GM21717 (cell line): ENCODE results near the gene RUSF1.
"Not testable (repeated sequence)": the region's sequence is repeated elsewhere in the genome, so short reads cannot be mapped to it uniquely, and the experiment has no call there.

ENCODE experiments used
- ATAC-seq: cut with Tn5 transposase; IDR thresholded peaks from one replicate; pipeline ENCODE4 v1.9.1; 2021; ENCODE audit warnings: mild to moderate bottlenecking, moderate library complexity; ENCODE audit not compliant: unreplicated experiment

Gene RUSF1

GRCh38 chr16:31517800-31518402 lies 9.7 kb upstream of the RUSF1 start:
- ATAC-seq = no peak

- no peak for ATAC-seq
These were observed 5.7 kb upstream of the RUSF1 start for GRCh38 chr16:31513884-31514283.

- no peak for ATAC-seq
These were observed 4.9 kb upstream of the RUSF1 start for GRCh38 chr16:31513126-31513525.

GRCh38 chr16:31508706-31509195 lies 560 bp upstream of the RUSF1 start:
- no peak for ATAC-seq

GRCh38 chr16:31507617-31507928 lies 618 bp downstream of the RUSF1 start:
- ATAC-seq = peak; percentile 2

- ATAC-seq = no peak
These were observed 2.7 kb downstream of the RUSF1 start for GRCh38 chr16:31505483-31505882.

- no peak for ATAC-seq
These were observed 4.0 kb downstream of the RUSF1 start for GRCh38 chr16:31504159-31504558.

GRCh38 chr16:31503555-31503954 lies 4.6 kb downstream of the RUSF1 start:
- ATAC-seq = not testable (repeated sequence)

- ATAC-seq = no peak
These were observed 5.2 kb downstream of the RUSF1 start for GRCh38 chr16:31502981-31503380.

- no peak for ATAC-seq
These were observed 6.2 kb downstream of the RUSF1 start for GRCh38 chr16:31501966-31502348.

GRCh38 chr16:31501226-31501965 lies 6.8 kb downstream of the RUSF1 start:
- no peak for ATAC-seq

GRCh38 chr16:31499928-31500327 lies 8.3 kb downstream of the RUSF1 start:
- no peak for ATAC-seq

- no peak for ATAC-seq
These were observed 9.7 kb downstream of the RUSF1 start for GRCh38 chr16:31498493-31498892.

- ATAC-seq = no peak
These were observed 11.5 kb downstream of the RUSF1 start for GRCh38 chr16:31496670-31497069.

GRCh38 chr16:31493506-31494125 lies 14.6 kb downstream of the RUSF1 start:
- ATAC-seq = no peak

- ATAC-seq = no peak
These were observed 16.3 kb downstream of the RUSF1 start for GRCh38 chr16:31491778-31492418.

- no peak for ATAC-seq
These were observed 18.3 kb downstream of the RUSF1 start for GRCh38 chr16:31489616-31490584.

- no peak for ATAC-seq
These were observed 19.0 kb downstream of the RUSF1 start for GRCh38 chr16:31489298-31489564.

- no peak for ATAC-seq
These were observed 19.5 kb downstream of the RUSF1 start for GRCh38 chr16:31488468-31489297.
